ENCODE results near the gene TOX4. TPM values are rescaled to one million over a fixed set of nuclear protein-coding genes. Genes with fewer than 3 reads are reported as not detected.
"Not testable (repeated sequence)": the region's sequence is repeated elsewhere in the genome, so short reads cannot be mapped to it uniquely, and the experiment has no call there.

Gene TOX4
- total and polyA plus RNA-seq, 2 donors (not counting 1 experiment from before 2014, with no cell fraction given) = 33.6 to 74.1 TPM

- DNase-seq = no peak
- 63% methylated on average over 4 of the region's 5 CpGs for WGBS (ENCODE audit: insufficient coverage)
- intact Hi-C loops (cut with micrococcal nuclease) = no loop called here
- Histone ChIP-seq H3K9ac (ENCODE audit: low read length) (no peak overlapping the region), H4K20me1 (ENCODE audit: control insufficient read depth, insufficient read depth, low read length, poor library complexity, severe bottlenecking) (no peaks in the 10 kb centered on the region), H3K4me3 (ENCODE audit: control extremely low read depth in 1 of 5, extremely low read depth in 1 of 5, insufficient read depth in 1 of 5, low read depth in 2 of 5, low read length in 4 of 5) (no peak overlapping the region), H3K27ac (ENCODE audit: low read length in 2 of 2) (no peak overlapping the region), H2AFZ (ENCODE audit: insufficient read depth, low read depth, low read length, poor library complexity, severe bottlenecking) (no peak overlapping the region), H3K79me2 (ENCODE audit: control insufficient read depth, insufficient read depth, low read length) (no peaks in the 10 kb centered on the region), H3K4me1 (ENCODE audit: control insufficient read depth in 2 of 2, insufficient read depth in 2 of 2, low read length in 2 of 2) (no peaks in the 10 kb centered on the region), H3K9me3 (ENCODE audit: control extremely low read depth in 1 of 3, control insufficient read depth in 2 of 3, insufficient read depth in 1 of 3, low read length in 2 of 3) (no peaks in the 10 kb centered on the region), H3K36me3 (replicated peaks in 1 of 2; ENCODE audit: control extremely low read depth in 1 of 2, control insufficient read depth in 1 of 2, extremely low read depth in 1 of 2, insufficient read depth in 2 of 2, low read length in 1 of 2) (no peaks in the 10 kb centered on the region), H3K27me3 (replicated peaks in 1 of 4; ENCODE audit: control extremely low read depth in 1 of 4, control insufficient read depth in 3 of 4, insufficient read depth in 4 of 4, low read length in 3 of 4) (peaks cover 0 to 7% (median 2%) of the 10 kb centered on the region in 4 experiments), H3K4me2 (replicated peaks; ENCODE audit: low read depth, low read length, poor library complexity, severe bottlenecking) (no peak overlapping the region)
- H3K27ac Mint-ChIP-seq = no peak overlapping the region
- ChIA-PET CTCF (no interaction called here), POLR2A (no interaction called here)
- peaks cover 26% of the 10 kb centered on the region for H3K27me3 Mint-ChIP-seq
- no peaks in the 10 kb centered on the region for H3K4me1 Mint-ChIP-seq
- ATAC-seq (ENCODE audit: low read depth) = no peak
- TF ChIP-seq CTCF (IDR thresholded peaks at IDR 0.05) = no peak
- TF ChIP-seq EZH2 (IDR thresholded peaks at IDR 0.05; ENCODE audit: borderline replicate concordance, insufficient read depth, low read depth, low read length, poor library complexity, severe bottlenecking) = no peak
- H3K9me3 Mint-ChIP-seq (ENCODE audit: insufficient read depth) = no peaks in the 10 kb centered on the region
- no peak overlapping the region for H3K4me3 Mint-ChIP-seq
These were observed 67.0 kb downstream of the TOX4 start for GRCh38 chr14:21543963-21544362.

DNA sequence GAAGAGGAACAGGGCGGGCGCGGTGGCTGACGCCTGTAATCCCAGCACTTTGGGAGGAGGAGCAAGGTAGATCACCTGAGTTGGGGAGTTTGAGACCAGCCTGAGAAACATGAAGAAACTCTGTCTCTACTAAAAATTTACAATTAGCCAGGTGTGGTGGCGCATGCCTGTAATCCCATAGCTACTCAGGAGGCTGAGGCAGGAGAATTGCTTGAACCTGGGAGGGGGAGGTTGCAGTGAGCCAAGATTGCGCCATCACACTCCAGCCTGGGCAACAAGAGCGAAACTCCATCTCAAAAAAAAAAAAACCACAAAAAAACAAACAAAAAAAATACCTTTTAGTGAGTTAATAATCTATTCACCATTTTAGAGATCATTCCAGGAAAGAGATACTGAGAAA is 67.6 kb downstream of the TOX4 start:
- DNase-seq; H3K27me3 ChIP-seq (replicated peaks in 1 of 4; ENCODE audit: control extremely low read depth in 1 of 4, control insufficient read depth in 3 of 4, insufficient read depth in 4 of 4, low read length in 3 of 4); ATAC-seq (ENCODE audit: low read depth); H3K79me2 ChIP-seq (ENCODE audit: control insufficient read depth, insufficient read depth, low read length); POLR2A ChIA-PET; H4K20me1 ChIP-seq (ENCODE audit: control insufficient read depth, insufficient read depth, low read length, poor library complexity, severe bottlenecking); H3K27ac Mint-ChIP-seq; H2AFZ ChIP-seq (ENCODE audit: insufficient read depth, low read depth, low read length, poor library complexity, severe bottlenecking); H3K27ac ChIP-seq (ENCODE audit: low read length in 2 of 2); H3K9me3 Mint-ChIP-seq (ENCODE audit: insufficient read depth); H3K4me1 ChIP-seq (ENCODE audit: control insufficient read depth in 2 of 2, insufficient read depth in 2 of 2, low read length in 2 of 2); H3K4me3 Mint-ChIP-seq; H3K4me2 ChIP-seq (replicated peaks; ENCODE audit: low read depth, low read length, poor library complexity, severe bottlenecking); H3K36me3 ChIP-seq (replicated peaks in 1 of 2; ENCODE audit: control extremely low read depth in 1 of 2, control insufficient read depth in 1 of 2, extremely low read depth in 1 of 2, insufficient read depth in 2 of 2, low read length in 1 of 2); H3K9me3 ChIP-seq (ENCODE audit: control extremely low read depth in 1 of 3, control insufficient read depth in 2 of 3, insufficient read depth in 1 of 3, low read length in 2 of 3); CTCF ChIA-PET; H3K9ac ChIP-seq (ENCODE audit: low read length); H3K4me3 ChIP-seq (ENCODE audit: control extremely low read depth in 1 of 5, extremely low read depth in 1 of 5, insufficient read depth in 1 of 5, low read depth in 2 of 5, low read length in 4 of 5); intact Hi-C loops (cut with micrococcal nuclease); H3K4me1 Mint-ChIP-seq: not testable (repeated sequence)
- WGBS (ENCODE audit: insufficient coverage) = no CpG with 5 or more reads among the region's 7 CpGs
- peaks cover 20% of the 10 kb centered on the region for H3K27me3 Mint-ChIP-seq

Small RNAs within 50 kb of the gene (small RNA-seq; reads per million reads assigned to genes)
- gene RN7SL650P (ENCODE audit: insufficient read length, low read depth, low replicate concordance) = not detected

Other genes starting within 250 kb of the TOX4 start
- 496 and 497 TPM in 2 replicates for gene HNRNPC, start 207.8 kb upstream of the TOX4 start, total RNA-seq
- 358 and 518 TPM in 2 replicates for gene HNRNPC, start 207.8 kb upstream of the TOX4 start, polyA plus RNA-seq
- gene RPGRIP1, start 197.1 kb upstream of the TOX4 start, total RNA-seq = 0.86 and 0.87 TPM in 2 replicates
- 0.22 and 0.39 TPM in 2 replicates for gene RPGRIP1, start 197.1 kb upstream of the TOX4 start, polyA plus RNA-seq
- gene SUPT16H, start 93.2 kb upstream of the TOX4 start, total RNA-seq = 78.3 and 84.4 TPM in 2 replicates
- gene SUPT16H, start 93.2 kb upstream of the TOX4 start, polyA plus RNA-seq = 28.3 and 33.3 TPM in 2 replicates
- 155 and 157 TPM in 2 replicates for gene CHD8, start 21.1 kb upstream of the TOX4 start, total RNA-seq
- 43.5 and 50.7 TPM in 2 replicates for gene CHD8, start 21.1 kb upstream of the TOX4 start, polyA plus RNA-seq
- 46.5 and 46.8 TPM in 2 replicates for gene RAB2B, start 236 bp upstream of the TOX4 start, total RNA-seq
- gene RAB2B, start 236 bp upstream of the TOX4 start, polyA plus RNA-seq = 13.3 and 16.1 TPM in 2 replicates
- 118 and 124 TPM in 2 replicates for gene METTL3, start 34.1 kb downstream of the TOX4 start, total RNA-seq
- 161 and 237 TPM in 2 replicates for gene METTL3, start 34.1 kb downstream of the TOX4 start, polyA plus RNA-seq
- gene SALL2, start 49.2 kb downstream of the TOX4 start, total RNA-seq = 1.3 and 2.5 TPM in 2 replicates
- 0.20 and 0.39 TPM in 2 replicates for gene SALL2, start 49.2 kb downstream of the TOX4 start, polyA plus RNA-seq
- gene OR10G3, start 102.9 kb downstream of the TOX4 start, total RNA-seq = not detected in 2 replicates
- not detected in 2 replicates for gene OR10G3, start 102.9 kb downstream of the TOX4 start, polyA plus RNA-seq
- gene OR10G2, start 157.7 kb downstream of the TOX4 start, total RNA-seq = not detected in 2 replicates
- not detected in 2 replicates for gene OR10G2, start 157.7 kb downstream of the TOX4 start, polyA plus RNA-seq
- not detected in 2 replicates for gene OR4E2, start 176.6 kb downstream of the TOX4 start, total RNA-seq
- not detected in 2 replicates for gene OR4E2, start 176.6 kb downstream of the TOX4 start, polyA plus RNA-seq
- not detected in 2 replicates for gene OR4E1, start 196.6 kb downstream of the TOX4 start, total RNA-seq
- gene OR4E1, start 196.6 kb downstream of the TOX4 start, polyA plus RNA-seq = not detected in 2 replicates